ENCODE measurements around the gene PRKCE. TPM values are rescaled to one million over a fixed set of nuclear protein-coding genes. Genes with fewer than 3 reads are reported as not detected.

PRKCE gene
- total RNA-seq, 1 experiment from 2014 or later: 1.3 TPM

DNA sequence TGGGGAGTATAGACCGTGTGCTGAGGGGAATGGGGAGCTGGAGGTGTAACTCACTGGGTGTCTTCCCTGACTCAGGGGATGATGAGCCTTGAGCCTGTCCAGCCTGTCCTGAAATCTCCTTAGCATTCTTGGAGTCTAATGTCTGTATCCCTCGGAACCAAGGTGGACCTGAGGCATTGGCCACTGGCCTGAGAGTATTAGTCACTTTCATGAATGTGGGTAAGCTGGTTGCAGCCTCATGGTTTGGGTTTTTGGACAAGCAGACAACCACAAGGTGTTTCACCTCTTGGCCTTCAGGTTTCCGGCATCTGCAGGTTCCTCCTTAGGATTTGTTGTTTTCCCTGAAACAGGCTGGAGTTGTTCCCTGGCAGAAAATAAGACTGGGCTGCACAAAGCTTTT is 63.2 kb downstream of the PRKCE start:
- Histone ChIP-seq H3K4me2 (ENCODE audit: insufficient read depth, insufficient read length, low read length) (no peak overlapping the region), H3K27ac (ENCODE audit: insufficient read length, low read depth, low read length) (no peak overlapping the region), H3T11ph (ENCODE audit: low read length) (no peak overlapping the region), H2BK5ac (ENCODE audit: insufficient read length, low read length) (no peak overlapping the region), H2AFZ (ENCODE audit: low read length) (no peak overlapping the region), H3K18ac (ENCODE audit: insufficient read length, low read depth, low read length) (no peak overlapping the region), H3K56ac (ENCODE audit: insufficient read length, low read depth, low read length) (no peak overlapping the region), H3K9ac (ENCODE audit: extremely low read depth, insufficient read length, low read length) (no peak overlapping the region), H2BK120ac (ENCODE audit: low read depth, low read length, poor library complexity, severe bottlenecking) (no peak overlapping the region), H3K79me2 (ENCODE audit: insufficient read depth, low read length) (no peaks in the 10 kb centered on the region), H2BK12ac (ENCODE audit: insufficient read length, low read depth, low read length) (no peak overlapping the region), H3K4me1 (ENCODE audit: insufficient read depth, low read length) (peaks cover 6% of the 10 kb centered on the region; the same call in 1 of the 2 replicates), H4K8ac (replicated peaks; ENCODE audit: insufficient read length, low read depth, low read length) (no peak overlapping the region), H3K23me2 (ENCODE audit: insufficient read length, low read depth, low read length, poor library complexity, severe bottlenecking) (no peaks in the 10 kb centered on the region), H2AK5ac (ENCODE audit: insufficient read length, low read length) (no peak overlapping the region), H3K27me3 (ENCODE audit: insufficient read depth, low read length) (no peaks in the 10 kb centered on the region), H2BK15ac (ENCODE audit: low read depth, low read length) (no peak overlapping the region), H3K4ac (ENCODE audit: low read depth, low read length) (no peak overlapping the region), H4K5ac (ENCODE audit: insufficient read length, low read depth, low read length) (no peak overlapping the region), H3K9me3 (ENCODE audit: control insufficient read depth, low read depth, low read length) (no peaks in the 10 kb centered on the region), H4K91ac (ENCODE audit: insufficient read length, low read depth, low read length) (no peak overlapping the region), H3K14ac (ENCODE audit: insufficient read depth, low read length) (no peak overlapping the region), H4K20me1 (ENCODE audit: control insufficient read depth, insufficient read depth, insufficient read length) (no peaks in the 10 kb centered on the region), H2BK20ac (ENCODE audit: low read depth, low read length, poor library complexity, severe bottlenecking) (no peak overlapping the region), H3K23ac (ENCODE audit: insufficient read length, low read depth, low read length) (no peak overlapping the region), H3K79me1 (ENCODE audit: insufficient read depth, low read depth, low read length, poor library complexity, severe bottlenecking) (no peaks in the 10 kb centered on the region)
- Mint-ChIP-seq H3K36me3 (ENCODE audit: insufficient read depth in 1 of 3, low read depth in 3 of 3) (no peaks in the 10 kb centered on the region), H3K4me3 (no peak overlapping the region), H3K4me1 (peaks cover 11 to 13% of the 10 kb centered on the region in 2 experiments), H3K27me3 (ENCODE audit: low read depth) (no peaks in the 10 kb centered on the region; the same call in 1 of the 2 replicates), H3K27ac (no peak overlapping the region), H3K9me3 (no peaks in the 10 kb centered on the region; a peak in 1 of 5 replicates)
- TF ChIP-seq CTCF (conservative IDR thresholded peaks at IDR 0.05): no peak
- WGBS (ENCODE audit: extremely low coverage, insufficient read length, low lambda C conversion rate): no CpG with 5 or more reads among the region's 3 CpGs
- DNase-seq: no peak
